ENCODE measurements around the gene AOPEP.
"Not testable (repeated sequence)": the region's sequence is repeated elsewhere in the genome, so short reads cannot be mapped to it uniquely, and the experiment has no call there.

Gene AOPEP

GRCh38 chr9:94941211-94941875, 214.8 kb downstream of the AOPEP start:
- DNase-seq: no peak

DNA sequence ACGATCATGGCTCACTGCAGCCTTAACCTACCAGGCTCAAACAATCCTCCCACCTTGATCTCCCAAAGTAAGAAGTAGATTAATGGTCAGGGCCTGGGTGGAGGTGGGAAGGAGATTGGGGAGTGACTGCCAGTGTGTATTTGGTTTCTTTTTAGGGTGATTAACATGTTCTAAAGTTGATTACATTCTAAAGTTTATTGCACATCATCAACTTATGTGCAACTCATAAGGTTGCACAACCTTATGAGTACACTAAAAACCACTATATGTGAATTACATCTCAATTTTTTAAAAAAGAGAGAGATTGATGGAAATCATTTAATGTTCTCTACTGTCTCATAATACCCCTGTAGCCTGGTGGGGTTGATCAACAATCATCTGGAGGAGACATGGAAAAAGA, 218.1 kb downstream of the AOPEP start:
- no peak for DNase-seq

GRCh38 chr9:94945197-94946144, 219.0 kb downstream of the AOPEP start:
- DNase-seq: peak; percentile 75

DNA sequence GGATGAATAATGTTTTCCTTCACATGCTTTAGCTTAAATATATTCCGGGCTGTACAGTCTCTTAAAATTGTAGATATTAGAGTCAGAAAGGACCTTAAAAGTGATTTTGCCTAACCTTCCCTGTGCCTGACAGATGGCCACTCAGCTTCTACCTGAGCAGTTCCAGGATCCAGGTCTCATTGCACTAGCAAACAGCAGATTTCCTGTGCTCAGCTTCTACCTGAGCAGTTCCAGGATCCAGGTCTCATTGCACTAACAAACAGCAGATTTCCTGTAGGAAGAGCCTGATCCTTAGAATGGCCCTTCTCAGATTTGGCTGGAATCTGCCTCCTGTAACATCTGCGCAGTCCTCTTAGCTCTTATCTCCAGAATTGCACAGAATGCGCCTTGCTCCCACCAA, 219.8 kb downstream of the AOPEP start:
- no peak for DNase-seq

- DNase-seq: no peak
Observed at GRCh38 chr9:94948567-94949235, 222.2 kb downstream of the AOPEP start.

DNA sequence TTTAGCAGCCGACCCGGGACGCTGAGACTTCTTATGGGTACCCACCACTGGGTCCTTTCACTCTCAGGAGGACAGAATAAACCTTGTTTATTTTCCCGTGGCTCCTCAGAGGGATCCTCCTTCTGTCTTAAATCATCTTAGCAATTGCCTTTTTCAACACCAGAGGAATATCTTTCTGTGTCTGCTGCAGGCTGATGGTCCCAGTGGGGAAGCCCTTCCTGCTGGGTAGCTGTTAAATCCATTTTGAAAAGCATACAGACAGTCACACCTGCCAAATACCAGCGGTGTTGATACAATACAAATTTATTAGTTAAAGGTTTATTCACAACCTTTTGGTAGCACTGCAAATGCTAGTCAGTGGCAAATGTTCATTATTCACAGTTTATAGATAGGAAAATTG, 222.9 kb downstream of the AOPEP start:
- DNase-seq: no peak

DNA sequence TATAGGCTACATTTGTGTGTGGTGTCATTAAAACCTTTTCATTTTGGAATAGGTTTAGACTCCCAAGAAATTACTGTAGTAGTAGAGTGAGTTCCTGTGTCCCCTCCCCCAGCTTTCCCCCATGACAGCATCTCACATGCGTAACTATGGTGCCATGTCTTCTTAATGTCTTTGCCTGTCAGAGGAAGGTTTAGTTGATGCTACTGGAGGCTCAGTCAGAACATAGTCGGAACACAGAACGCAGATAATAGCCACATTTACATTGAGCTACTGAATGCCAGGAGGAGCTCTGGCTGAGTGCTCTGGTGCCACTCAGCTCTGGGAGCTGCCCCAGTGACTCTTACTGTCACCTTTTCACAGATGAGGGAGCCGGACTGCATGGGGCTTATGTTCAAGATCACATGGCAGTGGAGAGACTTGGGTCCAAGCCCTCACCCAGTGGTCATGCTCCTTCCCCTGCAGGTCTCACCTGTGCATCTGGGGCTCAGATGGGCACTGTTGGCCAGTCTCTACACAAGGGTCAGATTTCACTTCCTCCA, 223.6 kb downstream of the AOPEP start:
- DNase-seq: no peak

DNA sequence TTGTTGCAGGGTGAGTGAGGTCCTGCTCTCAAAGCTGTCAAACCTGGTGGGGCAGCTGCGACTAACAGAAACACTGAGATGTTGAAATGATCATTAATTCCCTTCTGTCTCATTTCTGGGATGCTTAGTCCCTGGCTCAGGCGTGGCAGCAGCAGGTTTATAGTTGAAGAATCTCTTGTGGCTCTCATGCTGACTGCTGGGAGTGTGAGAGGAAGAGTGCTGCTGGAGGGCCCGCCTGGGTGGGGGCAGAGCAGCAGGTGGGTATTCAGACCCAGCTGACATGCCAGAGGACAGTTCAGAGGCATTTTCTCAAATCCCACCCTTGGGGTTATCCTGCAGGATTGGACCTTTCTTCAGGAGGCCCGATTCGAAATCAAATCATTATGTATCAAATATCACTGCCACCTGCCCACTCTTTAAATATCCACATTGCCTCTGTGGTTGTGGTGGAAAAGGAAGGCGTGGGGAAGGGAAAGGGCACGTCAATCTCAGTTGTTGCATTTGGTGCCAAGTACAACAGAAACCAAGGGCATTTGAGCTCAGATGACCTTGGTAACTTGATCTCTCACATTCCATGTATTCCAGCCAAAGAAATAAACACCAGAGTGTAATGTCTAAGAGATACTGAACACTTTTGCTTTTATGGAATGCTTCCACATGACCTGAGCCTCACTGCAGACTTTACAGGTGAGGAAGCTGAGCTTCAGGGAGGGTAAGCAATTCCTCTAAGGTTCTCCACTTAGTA, 224.3 kb downstream of the AOPEP start:
- peak; percentile 82 for DNase-seq

DNA sequence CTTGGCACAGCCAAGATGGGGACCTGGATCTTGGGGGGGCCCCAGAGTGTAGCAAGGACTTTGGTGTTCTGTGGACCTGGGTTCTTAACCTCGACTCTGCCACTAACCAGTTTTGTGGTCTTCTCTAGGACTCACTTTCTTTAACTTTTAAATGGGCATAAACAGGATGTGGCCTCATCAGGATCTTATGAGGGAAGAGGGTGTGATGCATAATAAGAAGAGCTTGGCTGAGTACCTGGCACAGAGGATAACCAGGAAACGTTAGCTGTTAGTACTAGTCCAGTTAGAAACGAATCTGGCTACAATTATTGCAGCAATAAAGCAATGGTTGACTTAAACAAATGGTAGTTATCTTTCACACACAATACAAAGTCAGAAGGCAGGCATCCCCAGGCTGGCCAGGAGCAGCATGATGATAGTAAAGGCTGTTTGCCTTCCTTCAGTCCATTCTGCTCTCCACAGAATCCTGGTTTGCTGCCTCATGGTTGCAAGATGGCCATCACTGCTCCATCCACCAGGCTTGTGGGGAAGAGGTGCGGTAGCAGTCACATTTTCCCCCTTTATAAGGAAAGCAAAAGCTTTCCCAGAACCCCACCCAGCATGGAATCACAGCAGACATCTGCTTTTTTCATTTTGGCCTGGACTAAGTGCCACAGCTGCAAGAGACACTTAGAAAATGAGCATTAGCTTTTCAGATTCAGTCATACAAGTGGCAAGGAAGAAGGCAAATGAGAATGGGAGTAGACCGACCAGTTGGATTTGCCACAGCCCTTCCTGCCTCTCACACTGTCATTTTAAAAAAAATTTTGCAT, 225.0 kb downstream of the AOPEP start:
- no peak for DNase-seq

GRCh38 chr9:94952565-94953373, 226.3 kb downstream of the AOPEP start:
- DNase-seq: no peak

- DNase-seq: no peak
Observed at GRCh38 chr9:94956731-94957130, 230.2 kb downstream of the AOPEP start.

GRCh38 chr9:94960964-94961363, 234.5 kb downstream of the AOPEP start:
- no peak for DNase-seq

DNA sequence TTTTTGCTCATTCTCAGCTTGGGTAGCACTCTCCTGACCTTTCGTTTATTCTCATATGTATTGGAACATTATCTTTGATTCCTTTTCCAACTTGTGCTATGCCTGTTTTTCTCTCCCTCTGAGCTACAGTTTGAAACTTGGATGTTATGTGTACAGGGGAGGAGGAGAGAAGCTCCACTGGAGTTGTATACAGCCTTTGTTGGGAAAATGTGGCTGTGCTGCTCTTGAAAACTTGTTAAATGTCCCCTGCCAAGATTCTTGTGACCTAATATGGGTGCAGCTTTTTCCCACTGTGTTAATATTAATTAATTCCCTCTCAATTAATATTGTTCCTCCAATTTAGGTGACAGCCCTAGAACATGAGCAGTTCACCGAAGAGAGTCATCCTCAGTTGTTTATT, 235.4 kb downstream of the AOPEP start:
- no peak for DNase-seq

- DNase-seq: not testable (repeated sequence)
Observed at GRCh38 chr9:94965631-94966030, 239.1 kb downstream of the AOPEP start.

DNA sequence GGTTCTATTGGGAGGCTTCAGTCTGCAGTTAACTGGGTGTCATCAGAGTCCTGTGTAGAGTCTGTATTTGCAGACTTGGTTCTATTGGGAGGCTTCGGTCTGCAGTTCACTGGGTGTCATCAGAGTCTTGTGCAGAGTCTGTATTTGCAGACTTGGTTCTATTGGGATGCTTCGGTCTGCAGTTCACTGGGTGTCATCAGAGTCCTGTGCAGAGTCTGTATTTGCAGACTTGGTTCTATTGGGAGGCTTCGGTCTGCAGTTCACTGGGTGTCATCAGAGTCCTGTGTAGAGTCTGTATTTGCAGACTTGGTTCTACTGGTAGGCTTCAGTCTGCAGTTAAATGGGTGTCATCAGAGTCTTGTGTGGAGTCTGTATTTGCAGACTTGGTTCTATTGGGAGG, 239.5 kb downstream of the AOPEP start:
- DNase-seq: not testable (repeated sequence)

- DNase-seq: no peak
Observed at GRCh38 chr9:94967482-94967881, 241.0 kb downstream of the AOPEP start.

DNA sequence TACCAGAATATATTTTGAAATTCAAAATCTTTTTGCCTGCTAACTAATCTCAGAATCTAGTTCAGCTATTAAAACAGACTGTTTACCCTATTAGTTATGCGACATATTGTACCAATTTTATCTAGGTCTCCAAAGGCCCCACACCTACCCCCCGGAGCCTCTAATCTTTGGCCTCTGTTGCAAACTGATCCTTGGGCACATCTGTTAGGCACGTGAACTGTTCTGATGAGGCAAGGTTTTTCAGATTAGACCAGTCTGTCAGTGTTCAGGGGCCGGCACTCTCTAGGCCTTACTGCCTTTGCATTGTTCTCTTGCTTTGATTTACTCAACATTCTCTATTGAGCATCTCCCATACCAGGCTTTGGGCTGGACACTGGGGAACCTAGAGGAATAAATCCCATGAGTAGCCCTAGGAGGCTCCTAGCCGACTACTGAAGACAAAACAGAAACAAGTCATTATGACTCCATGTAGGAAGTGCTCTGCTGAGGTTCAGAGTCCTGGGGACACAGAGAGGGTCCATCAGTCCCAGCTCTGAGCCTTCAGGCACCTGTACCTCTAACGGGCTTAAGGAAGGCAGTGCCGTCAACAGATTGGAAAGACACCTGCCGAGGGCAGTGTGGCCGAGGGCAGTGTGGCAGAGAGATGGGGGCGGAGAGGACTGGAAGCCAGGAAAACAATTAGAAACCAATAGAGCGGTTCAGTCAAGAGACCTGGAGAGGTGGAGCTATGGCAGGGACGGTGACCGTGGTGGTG, 245.1 kb downstream of the AOPEP start:
- DNase-seq: peak; percentile 90

DNA sequence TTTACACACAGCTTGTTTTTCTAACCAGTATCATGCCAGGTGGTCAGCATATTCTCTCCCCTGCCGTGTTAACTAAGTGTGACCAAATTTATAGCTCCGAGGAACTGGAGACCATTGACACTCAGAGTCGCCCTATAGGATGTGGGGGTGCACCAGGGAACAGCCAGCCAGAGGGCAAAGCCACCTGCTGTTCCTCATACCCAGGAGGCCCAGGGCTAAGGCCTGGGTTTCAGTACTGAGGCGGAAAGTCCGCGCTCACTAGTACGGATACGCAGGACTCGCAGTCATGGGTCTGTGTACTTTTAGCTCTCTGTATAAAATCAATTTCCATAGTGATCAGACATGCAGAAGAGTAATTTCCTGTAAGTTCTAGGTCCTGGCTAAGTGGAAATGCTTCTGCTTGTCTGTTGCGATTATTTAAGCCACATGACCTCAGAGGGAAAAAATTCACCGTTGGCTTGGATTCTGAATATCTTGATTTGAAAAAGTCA, 247.0 kb downstream of the AOPEP start:
- peak; percentile 54 for DNase-seq

- DNase-seq: no peak
Observed at GRCh38 chr9:94974154-94974879, 247.8 kb downstream of the AOPEP start.
